ENCODE results near the gene TFPI.

TFPI gene

DNA sequence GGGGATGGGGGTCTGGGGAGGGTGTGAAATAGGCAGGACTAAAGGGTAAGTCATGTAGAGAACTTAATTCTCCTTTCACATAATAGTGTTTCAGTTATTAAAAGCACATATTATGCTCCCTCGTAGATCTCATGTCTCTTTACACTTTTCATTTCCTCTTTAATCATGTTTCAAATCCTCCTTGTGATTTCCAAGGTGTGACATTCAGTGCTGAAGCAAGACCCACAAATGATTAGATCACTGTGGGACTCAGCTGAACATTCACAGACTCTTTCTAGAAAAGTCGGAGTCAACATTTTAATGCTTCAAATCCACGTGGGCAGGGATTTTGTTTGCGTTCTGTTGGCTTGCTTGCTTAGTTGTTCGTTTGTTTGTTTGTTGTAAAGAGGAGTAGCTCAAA is 71.4 kb downstream of the TFPI start:
- Histone ChIP-seq H3K9me3 (ENCODE audit: control insufficient read depth in 2 of 2, low read length in 2 of 2) (no peaks in the 10 kb centered on the region), H3K4me1 (ENCODE audit: control insufficient read depth, insufficient read depth, low read length) (no peaks in the 10 kb centered on the region), H3K9ac (ENCODE audit: low read length in 2 of 2) (no peak overlapping the region), H3K27ac (ENCODE audit: low read length) (no peak overlapping the region), H3K27me3 (ENCODE audit: control insufficient read depth in 1 of 2, insufficient read depth in 2 of 2, low read length in 2 of 2) (no peaks in the 10 kb centered on the region), H3K36me3 (ENCODE audit: control insufficient read depth in 2 of 2, insufficient read depth in 2 of 2, low read length in 2 of 2) (no peaks in the 10 kb centered on the region), H3K4me3 (ENCODE audit: low read length in 2 of 2) (no peak overlapping the region)

DNA sequence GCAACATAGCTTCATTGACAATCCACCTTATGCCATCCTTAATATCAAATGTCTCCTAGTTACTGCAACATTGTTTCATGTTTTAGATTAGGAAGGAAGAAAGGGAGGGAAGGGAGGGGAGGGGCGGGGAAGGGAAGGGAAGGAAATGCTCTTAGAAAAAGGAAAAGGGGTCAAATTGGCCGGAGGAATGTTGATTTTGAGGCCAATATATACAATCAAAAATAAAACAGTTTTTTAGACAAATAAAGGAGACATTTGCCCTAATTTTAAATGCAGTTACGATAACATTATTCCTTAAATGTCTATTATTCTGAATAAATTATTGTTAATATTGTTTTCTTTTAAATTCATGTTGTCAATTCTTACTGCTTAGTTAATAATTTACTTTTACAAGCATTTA is 72.7 kb downstream of the TFPI start:
- H3K4me1 ChIP-seq (ENCODE audit: control insufficient read depth, insufficient read depth, low read length) = no peaks in the 10 kb centered on the region
- no peak overlapping the region for H3K9ac ChIP-seq (ENCODE audit: low read length in 2 of 2)
- no peaks in the 10 kb centered on the region for H3K9me3 ChIP-seq (ENCODE audit: control insufficient read depth in 2 of 2, low read length in 2 of 2)
- H3K4me3 ChIP-seq (ENCODE audit: low read length in 2 of 2) = no peak overlapping the region
- H3K27ac ChIP-seq (ENCODE audit: low read length) = no peak overlapping the region
- no peaks in the 10 kb centered on the region for H3K36me3 ChIP-seq (ENCODE audit: control insufficient read depth in 2 of 2, insufficient read depth in 2 of 2, low read length in 2 of 2)
- no peaks in the 10 kb centered on the region for H3K27me3 ChIP-seq (ENCODE audit: control insufficient read depth in 1 of 2, insufficient read depth in 2 of 2, low read length in 2 of 2)

DNA sequence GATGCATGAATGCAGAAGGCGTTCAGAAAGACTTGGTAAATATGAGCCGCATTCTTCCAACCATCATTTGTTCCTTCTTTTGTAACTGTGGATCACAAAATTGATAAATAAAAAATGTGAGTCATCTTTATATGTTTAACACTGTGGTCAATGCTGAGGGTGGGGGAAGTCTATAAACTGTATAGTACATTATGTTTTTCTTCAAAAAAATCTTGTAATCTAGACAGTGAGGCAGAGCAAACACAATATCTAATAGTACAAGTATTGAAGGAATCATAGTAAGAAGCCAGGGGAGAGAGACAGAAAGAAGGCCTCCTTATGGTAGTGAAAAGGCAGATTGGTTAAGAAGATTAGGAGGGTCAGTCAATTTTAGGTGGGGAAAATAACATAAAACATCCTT is 75.5 kb downstream of the TFPI start:
- Histone ChIP-seq H3K27me3 (ENCODE audit: control insufficient read depth in 1 of 2, insufficient read depth in 2 of 2, low read length in 2 of 2) (no peaks in the 10 kb centered on the region), H3K36me3 (ENCODE audit: control insufficient read depth in 2 of 2, insufficient read depth in 2 of 2, low read length in 2 of 2) (no peaks in the 10 kb centered on the region), H3K27ac (ENCODE audit: low read length) (no peak overlapping the region), H3K9ac (ENCODE audit: low read length in 2 of 2) (no peak overlapping the region), H3K4me3 (ENCODE audit: low read length in 2 of 2) (no peak overlapping the region), H3K9me3 (ENCODE audit: control insufficient read depth in 2 of 2, low read length in 2 of 2) (no peaks in the 10 kb centered on the region), H3K4me1 (ENCODE audit: control insufficient read depth, insufficient read depth, low read length) (no peaks in the 10 kb centered on the region)

DNA sequence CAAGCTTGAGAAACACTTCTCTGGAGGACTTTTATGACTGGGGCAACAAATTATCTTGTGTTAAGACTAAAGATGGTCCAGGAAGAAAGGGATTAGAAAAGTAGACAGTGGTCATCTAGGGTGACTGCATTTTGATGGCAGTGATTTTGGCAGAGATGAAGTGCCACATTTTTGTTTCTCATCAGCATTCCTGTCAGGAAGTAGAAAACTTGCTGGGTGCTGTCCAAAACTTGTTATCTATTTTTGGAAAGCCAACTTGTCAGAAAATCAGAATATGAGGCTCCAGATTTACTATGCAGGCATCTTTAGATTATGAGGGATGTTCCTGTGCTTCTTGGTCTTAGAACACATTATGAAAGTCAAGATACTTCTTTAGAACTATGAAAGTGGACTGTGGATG is 77.2 kb downstream of the TFPI start:
- Histone ChIP-seq H3K27me3 (ENCODE audit: control insufficient read depth in 1 of 2, insufficient read depth in 2 of 2, low read length in 2 of 2) (no peaks in the 10 kb centered on the region), H3K36me3 (ENCODE audit: control insufficient read depth in 2 of 2, insufficient read depth in 2 of 2, low read length in 2 of 2) (no peaks in the 10 kb centered on the region), H3K4me1 (ENCODE audit: control insufficient read depth, insufficient read depth, low read length) (no peaks in the 10 kb centered on the region), H3K9ac (ENCODE audit: low read length in 2 of 2) (no peak overlapping the region), H3K4me3 (ENCODE audit: low read length in 2 of 2) (no peak overlapping the region), H3K9me3 (ENCODE audit: control insufficient read depth in 2 of 2, low read length in 2 of 2) (no peaks in the 10 kb centered on the region), H3K27ac (ENCODE audit: low read length) (no peak overlapping the region)

DNA sequence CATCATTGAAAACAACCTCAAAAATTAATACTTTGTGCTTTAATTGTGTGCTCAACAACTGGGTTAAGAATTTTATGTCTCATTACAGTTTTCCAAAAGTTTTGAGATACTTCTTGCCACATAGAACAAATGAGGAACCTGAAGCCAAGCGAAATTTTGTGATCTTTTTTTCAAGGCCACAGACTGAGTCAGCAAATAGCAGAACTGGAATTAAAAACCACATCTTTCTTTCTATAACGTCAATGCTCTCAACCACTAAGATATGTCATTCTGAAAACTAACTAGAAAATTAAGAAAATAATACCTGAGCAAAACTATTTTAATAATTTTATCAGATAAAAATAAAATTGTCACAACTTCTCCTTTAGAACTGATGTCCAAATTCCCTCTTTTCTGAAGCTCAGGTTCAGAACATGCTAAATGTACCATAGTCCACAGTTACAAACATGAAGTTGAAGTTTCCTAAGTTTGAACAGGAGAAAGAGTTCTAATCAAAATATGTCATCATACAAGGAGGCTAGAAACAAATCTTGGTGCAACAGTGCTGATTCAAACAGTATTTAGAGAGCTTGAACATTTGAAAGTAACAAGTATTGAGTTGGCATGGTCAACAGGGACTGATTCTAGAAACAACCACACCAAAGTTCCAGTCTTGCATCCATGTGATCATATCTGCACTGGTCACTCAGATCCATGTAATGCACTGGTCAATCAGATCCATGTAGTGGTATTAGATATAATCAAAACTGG is 78.6 kb downstream of the TFPI start:
- no peak overlapping the region for H3K27ac ChIP-seq (ENCODE audit: low read length)
- no peaks in the 10 kb centered on the region for H3K4me1 ChIP-seq (ENCODE audit: control insufficient read depth, insufficient read depth, low read length)

DNA sequence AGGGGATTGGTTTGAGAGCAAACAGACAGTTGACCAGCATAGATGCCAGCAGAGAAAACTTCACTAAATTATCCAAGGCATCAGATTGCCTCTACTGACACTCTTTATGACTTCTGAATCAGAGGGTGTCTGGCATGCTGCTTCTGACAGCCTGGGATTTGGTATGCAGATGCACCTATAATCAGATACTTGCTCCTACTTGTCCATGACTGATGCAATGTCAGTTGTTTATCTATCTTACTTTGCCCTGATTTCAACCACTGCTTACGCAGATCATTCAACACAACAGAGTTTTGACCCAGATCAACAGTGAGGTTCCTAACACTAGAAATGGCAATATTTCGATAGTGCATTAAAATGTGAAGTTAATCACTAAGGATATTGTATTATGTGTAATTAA is 83.5 kb downstream of the TFPI start:
- H3K4me1 ChIP-seq (ENCODE audit: control insufficient read depth, insufficient read depth, low read length) = no peaks in the 10 kb centered on the region
- H3K36me3 ChIP-seq (ENCODE audit: control insufficient read depth in 2 of 2, insufficient read depth in 2 of 2, low read length in 2 of 2) = no peaks in the 10 kb centered on the region
- H3K9me3 ChIP-seq (ENCODE audit: control insufficient read depth in 2 of 2, low read length in 2 of 2) = no peaks in the 10 kb centered on the region
- H3K27me3 ChIP-seq (ENCODE audit: control insufficient read depth in 1 of 2, insufficient read depth in 2 of 2, low read length in 2 of 2) = no peaks in the 10 kb centered on the region
- H3K4me3 ChIP-seq (ENCODE audit: low read length in 2 of 2) = no peak overlapping the region
- H3K27ac ChIP-seq (ENCODE audit: low read length) = no peak overlapping the region
- H3K9ac ChIP-seq (ENCODE audit: low read length in 2 of 2) = no peak overlapping the region

More for the DNA sequence above, 78.6 kb downstream of the TFPI start:
- no peaks in the 10 kb centered on the region for H3K27me3 ChIP-seq (ENCODE audit: control insufficient read depth in 1 of 2, insufficient read depth in 2 of 2, low read length in 2 of 2)
- no peaks in the 10 kb centered on the region for H3K9me3 ChIP-seq (ENCODE audit: control insufficient read depth in 2 of 2, low read length in 2 of 2)
- H3K4me3 ChIP-seq (ENCODE audit: low read length in 2 of 2) = no peak overlapping the region
- no peaks in the 10 kb centered on the region for H3K36me3 ChIP-seq (ENCODE audit: control insufficient read depth in 2 of 2, insufficient read depth in 2 of 2, low read length in 2 of 2)
- no peak overlapping the region for H3K9ac ChIP-seq (ENCODE audit: low read length in 2 of 2)

DNA sequence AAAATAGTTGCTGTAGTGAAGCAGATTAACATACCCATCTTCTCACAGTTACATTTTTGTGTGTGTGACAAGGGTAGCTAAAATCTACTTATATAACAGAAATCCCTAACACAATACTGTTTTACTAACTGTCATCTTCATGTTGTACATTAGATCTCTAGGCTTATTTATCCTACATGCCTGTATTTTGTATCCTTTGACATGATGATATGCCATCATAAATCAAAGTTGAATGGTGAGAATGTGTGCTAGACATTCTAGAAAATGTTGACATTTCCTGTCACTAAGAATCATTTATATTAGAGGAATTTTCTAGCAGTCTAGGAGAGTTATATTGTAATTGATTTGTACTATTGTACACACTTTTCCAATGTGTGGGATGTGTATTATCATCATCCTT is 84.7 kb downstream of the TFPI start:
- Histone ChIP-seq H3K27me3 (ENCODE audit: control insufficient read depth in 1 of 2, insufficient read depth in 2 of 2, low read length in 2 of 2) (no peaks in the 10 kb centered on the region), H3K4me1 (ENCODE audit: control insufficient read depth, insufficient read depth, low read length) (no peaks in the 10 kb centered on the region), H3K9ac (ENCODE audit: low read length in 2 of 2) (no peak overlapping the region), H3K9me3 (ENCODE audit: control insufficient read depth in 2 of 2, low read length in 2 of 2) (no peaks in the 10 kb centered on the region), H3K4me3 (ENCODE audit: low read length in 2 of 2) (no peak overlapping the region), H3K27ac (ENCODE audit: low read length) (no peak overlapping the region), H3K36me3 (ENCODE audit: control insufficient read depth in 2 of 2, insufficient read depth in 2 of 2, low read length in 2 of 2) (no peaks in the 10 kb centered on the region)

DNA sequence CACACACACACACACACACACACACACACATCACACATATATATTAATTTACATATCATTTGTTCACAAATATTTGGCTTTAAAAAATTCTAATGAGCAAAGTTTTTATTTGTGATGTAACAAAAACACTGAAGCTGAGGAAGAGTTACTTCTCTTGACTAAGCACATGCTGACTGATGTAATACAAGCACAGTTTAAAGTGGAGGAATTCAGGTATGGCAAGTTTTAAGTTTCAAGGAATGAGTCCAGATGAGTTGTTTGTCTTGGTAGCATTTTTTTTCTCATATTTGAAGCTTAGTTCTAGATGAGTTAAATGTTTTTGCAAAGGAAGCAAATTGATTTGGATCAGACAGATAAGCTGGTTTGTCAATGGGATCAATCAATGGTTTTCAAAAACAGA is 86.0 kb downstream of the TFPI start:
- no peaks in the 10 kb centered on the region for H3K9me3 ChIP-seq (ENCODE audit: control insufficient read depth in 2 of 2, low read length in 2 of 2)
- no peaks in the 10 kb centered on the region for H3K4me1 ChIP-seq (ENCODE audit: control insufficient read depth, insufficient read depth, low read length)
- H3K9ac ChIP-seq (ENCODE audit: low read length in 2 of 2) = no peak overlapping the region
- no peak overlapping the region for H3K27ac ChIP-seq (ENCODE audit: low read length)
- H3K4me3 ChIP-seq (ENCODE audit: low read length in 2 of 2) = no peak overlapping the region
- no peaks in the 10 kb centered on the region for H3K27me3 ChIP-seq (ENCODE audit: control insufficient read depth in 1 of 2, insufficient read depth in 2 of 2, low read length in 2 of 2)
- no peaks in the 10 kb centered on the region for H3K36me3 ChIP-seq (ENCODE audit: control insufficient read depth in 2 of 2, insufficient read depth in 2 of 2, low read length in 2 of 2)

DNA sequence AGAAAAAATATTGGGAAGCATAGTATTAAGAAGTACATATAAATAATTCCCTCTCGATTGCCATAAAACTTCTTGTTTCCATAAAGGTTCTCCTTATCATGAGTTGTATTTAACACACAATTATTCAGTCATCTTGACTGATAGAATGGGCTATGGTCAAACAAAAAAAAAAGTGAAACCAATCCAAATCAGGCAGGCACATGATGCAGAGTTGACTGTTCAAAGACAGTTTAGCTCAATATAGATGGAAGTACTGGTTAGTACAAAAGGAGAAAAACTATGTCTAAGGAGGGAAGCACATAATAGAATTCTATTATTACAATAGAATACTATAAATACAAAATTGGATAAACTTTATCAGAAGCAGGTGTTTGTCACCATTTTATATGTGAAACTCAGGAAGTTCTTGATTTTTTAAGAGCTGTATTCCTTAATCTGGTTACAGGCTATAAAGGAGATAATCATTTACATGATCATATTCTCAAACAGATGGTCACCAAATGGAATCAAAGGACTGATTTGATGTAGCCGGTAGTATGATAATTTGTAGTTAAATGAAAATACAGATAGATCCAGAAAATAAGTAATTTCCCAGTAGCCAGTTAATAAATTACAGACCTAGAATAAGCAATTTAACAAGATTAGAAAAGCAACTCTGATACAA is 88.0 kb downstream of the TFPI start:
- Histone ChIP-seq H3K27ac (ENCODE audit: low read length) (no peak overlapping the region), H3K9ac (ENCODE audit: low read length in 2 of 2) (no peak overlapping the region), H3K27me3 (ENCODE audit: control insufficient read depth in 1 of 2, insufficient read depth in 2 of 2, low read length in 2 of 2) (no peaks in the 10 kb centered on the region), H3K4me1 (ENCODE audit: control insufficient read depth, insufficient read depth, low read length) (no peaks in the 10 kb centered on the region), H3K36me3 (ENCODE audit: control insufficient read depth in 2 of 2, insufficient read depth in 2 of 2, low read length in 2 of 2) (no peaks in the 10 kb centered on the region), H3K4me3 (ENCODE audit: low read length in 2 of 2) (no peak overlapping the region), H3K9me3 (ENCODE audit: control insufficient read depth in 2 of 2, low read length in 2 of 2) (no peaks in the 10 kb centered on the region)

DNA sequence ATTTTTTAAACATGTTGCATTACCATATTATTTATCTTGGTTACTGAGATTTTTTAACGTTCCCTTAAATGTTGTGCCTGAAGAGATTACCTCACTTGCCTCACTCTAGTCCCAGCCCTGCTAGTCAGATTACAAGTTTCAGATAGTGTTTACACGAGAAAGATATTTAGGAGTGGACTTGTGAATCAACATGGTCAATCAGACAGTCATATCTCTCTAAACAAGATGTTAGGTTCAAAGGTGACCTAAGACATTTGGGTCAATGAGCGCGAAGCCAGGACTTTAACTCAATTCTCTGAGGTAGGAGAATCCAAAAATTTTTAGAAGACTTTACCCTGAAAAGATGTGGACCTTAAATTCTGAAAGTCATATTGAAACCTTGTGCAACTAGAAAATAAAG is 91.4 kb downstream of the TFPI start:
- no peaks in the 10 kb centered on the region for H3K36me3 ChIP-seq (ENCODE audit: control insufficient read depth in 2 of 2, insufficient read depth in 2 of 2, low read length in 2 of 2)
- H3K27me3 ChIP-seq (ENCODE audit: control insufficient read depth in 1 of 2, insufficient read depth in 2 of 2, low read length in 2 of 2) = no peaks in the 10 kb centered on the region
- no peaks in the 10 kb centered on the region for H3K4me1 ChIP-seq (ENCODE audit: control insufficient read depth, insufficient read depth, low read length)
- no peak overlapping the region for H3K27ac ChIP-seq (ENCODE audit: low read length)
- no peak overlapping the region for H3K9ac ChIP-seq (ENCODE audit: low read length in 2 of 2)
- no peaks in the 10 kb centered on the region for H3K9me3 ChIP-seq (ENCODE audit: control insufficient read depth in 2 of 2, low read length in 2 of 2)
- H3K4me3 ChIP-seq (ENCODE audit: low read length in 2 of 2) = no peak overlapping the region
